SH-SY5Y (cell line): ENCODE measurements around the gene STT3B.

ENCODE experiments used
- GATA2 ChIP-seq: IDR thresholded peaks from 2 replicates; pipeline ENCODE4 v1.6.1; 2011; ENCODE audit warnings: mild to moderate bottlenecking, low read depth, low read length
- GATA3 ChIP-seq: IDR thresholded peaks from 2 replicates; pipeline ENCODE4 v1.6.1; 2011; ENCODE audit warnings: low read depth, mild to moderate bottlenecking, low read length, moderate library complexity

DNA sequence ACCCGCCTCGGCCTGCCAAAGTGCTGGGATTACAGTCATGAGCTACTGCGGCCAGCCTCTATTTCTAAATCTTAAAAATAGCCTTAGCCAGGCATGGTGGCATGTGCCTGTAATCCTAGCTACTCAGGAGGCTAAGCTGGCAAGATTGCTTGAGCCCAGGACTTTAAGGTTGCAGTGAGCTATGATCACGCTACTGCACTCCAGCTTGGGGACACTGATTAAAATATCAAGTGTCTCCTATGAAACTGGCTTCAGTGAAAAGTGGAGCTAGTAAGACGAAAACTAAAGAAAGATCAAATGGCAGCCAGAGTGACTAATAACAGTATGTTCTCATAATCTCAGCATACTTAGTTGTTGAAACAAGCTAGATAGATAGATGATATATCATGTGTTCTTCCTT is 112.5 kb downstream of the STT3B start:
- TF ChIP-seq GATA2 (no peak), GATA3 (no peak)
